ENCODE measurements around the gene GSX2.

- TF ChIP-seq POLR2AphosphoS5 (IDR thresholded peaks at IDR 0.05; ENCODE audit: low read depth, low read length), result no peak
- no peak for TF ChIP-seq SIN3A (IDR thresholded peaks at IDR 0.05; ENCODE audit: borderline replicate concordance, insufficient read depth, low read length)
Measured at GRCh38 chr4:54097152-54097551, 2.8 kb upstream of the GSX2 start.
